ENCODE data around the gene IL1RL1.

DNA sequence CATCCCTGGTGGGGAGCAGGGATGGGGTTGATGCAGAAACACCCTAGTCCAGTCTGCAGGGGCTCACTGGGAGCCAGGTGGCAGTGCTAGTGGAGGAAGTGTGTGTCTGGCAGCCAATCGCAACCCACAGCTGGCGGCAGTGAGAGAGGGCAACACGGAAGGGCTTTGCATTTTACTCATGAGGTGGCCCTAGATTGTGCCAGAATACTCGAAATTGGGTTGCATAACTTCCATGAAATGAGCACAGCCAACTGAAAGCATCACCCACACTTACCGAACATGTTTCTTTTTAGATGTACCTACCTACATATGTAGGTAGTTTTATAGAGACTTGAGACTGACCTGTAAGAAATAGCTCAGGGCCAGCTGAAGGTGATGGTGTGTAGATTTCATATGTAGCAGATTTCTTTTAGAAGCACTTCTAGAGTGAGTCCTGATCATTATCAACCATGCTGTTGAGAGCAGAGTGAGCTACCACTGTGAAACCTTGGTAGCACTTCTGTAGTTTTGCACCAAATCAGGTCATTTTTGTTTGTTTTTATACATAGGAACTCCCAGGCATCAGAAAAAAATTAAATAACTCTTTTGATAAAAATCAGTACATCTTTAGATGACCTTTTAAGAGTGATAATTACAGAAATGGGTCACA, 57.2 kb downstream of the IL1RL1 start:
- no peak for TF ChIP-seq POLR2A (IDR thresholded peaks at IDR 0.05; ENCODE audit: low read length)
- no peak for TF ChIP-seq CTCF (IDR thresholded peaks at IDR 0.05)
- TF ChIP-seq, protein P1, sequence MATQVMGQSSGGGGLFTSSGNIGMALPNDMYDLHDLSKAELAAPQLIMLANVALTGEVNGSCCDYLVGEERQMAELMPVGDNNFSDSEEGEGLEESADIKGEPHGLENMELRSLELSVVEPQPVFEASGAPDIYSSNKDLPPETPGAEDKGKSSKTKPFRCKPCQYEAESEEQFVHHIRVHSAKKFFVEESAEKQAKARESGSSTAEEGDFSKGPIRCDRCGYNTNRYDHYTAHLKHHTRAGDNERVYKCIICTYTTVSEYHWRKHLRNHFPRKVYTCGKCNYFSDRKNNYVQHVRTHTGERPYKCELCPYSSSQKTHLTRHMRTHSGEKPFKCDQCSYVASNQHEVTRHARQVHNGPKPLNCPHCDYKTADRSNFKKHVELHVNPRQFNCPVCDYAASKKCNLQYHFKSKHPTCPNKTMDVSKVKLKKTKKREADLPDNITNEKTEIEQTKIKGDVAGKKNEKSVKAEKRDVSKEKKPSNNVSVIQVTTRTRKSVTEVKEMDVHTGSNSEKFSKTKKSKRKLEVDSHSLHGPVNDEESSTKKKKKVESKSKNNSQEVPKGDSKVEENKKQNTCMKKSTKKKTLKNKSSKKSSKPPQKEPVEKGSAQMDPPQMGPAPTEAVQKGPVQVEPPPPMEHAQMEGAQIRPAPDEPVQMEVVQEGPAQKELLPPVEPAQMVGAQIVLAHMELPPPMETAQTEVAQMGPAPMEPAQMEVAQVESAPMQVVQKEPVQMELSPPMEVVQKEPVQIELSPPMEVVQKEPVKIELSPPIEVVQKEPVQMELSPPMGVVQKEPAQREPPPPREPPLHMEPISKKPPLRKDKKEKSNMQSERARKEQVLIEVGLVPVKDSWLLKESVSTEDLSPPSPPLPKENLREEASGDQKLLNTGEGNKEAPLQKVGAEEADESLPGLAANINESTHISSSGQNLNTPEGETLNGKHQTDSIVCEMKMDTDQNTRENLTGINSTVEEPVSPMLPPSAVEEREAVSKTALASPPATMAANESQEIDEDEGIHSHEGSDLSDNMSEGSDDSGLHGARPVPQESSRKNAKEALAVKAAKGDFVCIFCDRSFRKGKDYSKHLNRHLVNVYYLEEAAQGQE (IDR thresholded peaks at IDR 0.05), result no peak
- TF ChIP-seq BCL3 (IDR thresholded peaks at IDR 0.05), result no peak
